Stimulated activated CD4-positive, alpha-beta T cell treated with anti-CD3 and anti-CD28 coated beads, Interleukin-1b, Interleukin-23, amount 100 ng/mL, for 1 hour (primary cell): ENCODE results near the gene SLBP.
"Not testable (repeated sequence)": the region's sequence is repeated elsewhere in the genome, so short reads cannot be mapped to it uniquely, and the experiment has no call there.

Source experiments
- DNase-seq, 2 donors: peaks; one replicate each; pipeline ENCODE4 v3.0.0-alpha.2; 2020; ENCODE audit warnings: low read depth in 2 of 2

SLBP gene

DNA sequence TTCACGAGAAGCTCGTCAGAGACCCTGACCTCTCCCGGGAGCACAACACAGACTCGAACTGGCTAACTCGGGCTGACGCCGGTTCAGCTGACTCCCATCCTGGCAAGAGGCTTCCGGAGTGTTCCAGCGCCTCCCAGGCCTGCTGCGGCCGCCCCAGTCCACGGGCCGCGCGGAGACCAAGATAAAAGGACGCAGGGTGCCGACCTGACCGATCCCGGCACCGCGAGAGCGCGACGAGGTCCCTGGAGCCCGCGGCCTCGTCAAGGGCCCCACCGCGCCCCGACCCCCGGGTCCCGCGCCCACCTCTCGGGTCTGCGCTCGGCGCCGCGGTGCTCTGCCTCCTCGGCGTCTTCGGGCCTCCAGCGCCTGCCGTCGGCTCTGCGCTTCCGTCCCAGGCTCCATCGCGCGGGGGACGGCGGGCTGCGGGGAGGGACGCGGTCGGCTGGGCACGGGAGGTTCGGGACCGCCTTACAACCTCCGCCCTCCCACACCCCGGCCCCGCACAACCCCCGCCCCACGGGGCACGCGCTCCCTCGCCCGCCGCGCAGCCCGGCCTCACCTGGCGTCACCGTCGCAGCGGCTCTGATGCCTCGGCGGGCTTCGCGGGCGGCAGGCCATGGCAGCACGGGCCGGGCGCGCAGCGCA is 426 bp downstream of the SLBP start:
- no peak for DNase-seq

DNA sequence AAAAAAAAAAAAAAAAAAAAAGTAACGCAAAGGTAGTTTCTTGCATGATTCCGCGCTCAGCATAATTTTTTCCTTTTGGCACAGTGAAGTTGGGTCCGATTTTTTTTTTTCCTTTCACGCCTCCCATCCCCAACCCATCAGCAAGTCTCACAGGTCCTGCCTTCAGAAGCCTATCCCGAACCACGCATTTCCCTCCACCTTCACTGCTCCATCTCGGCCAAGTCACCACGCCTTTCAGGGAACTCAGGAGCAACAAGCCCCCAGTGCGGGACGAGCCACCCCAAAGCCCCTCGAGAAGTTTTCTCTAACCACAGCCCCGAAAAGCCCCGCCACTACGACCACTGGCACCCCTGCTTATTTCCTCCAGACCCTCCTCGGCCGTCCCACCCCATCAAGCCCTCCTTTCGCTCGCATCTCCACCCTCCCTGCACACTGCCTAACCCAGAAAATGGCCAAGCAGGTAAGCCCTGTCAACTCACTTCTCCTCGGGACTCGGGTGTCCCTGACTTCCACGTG is 1.0 kb downstream of the SLBP start:
- DNase-seq: no peak

DNA sequence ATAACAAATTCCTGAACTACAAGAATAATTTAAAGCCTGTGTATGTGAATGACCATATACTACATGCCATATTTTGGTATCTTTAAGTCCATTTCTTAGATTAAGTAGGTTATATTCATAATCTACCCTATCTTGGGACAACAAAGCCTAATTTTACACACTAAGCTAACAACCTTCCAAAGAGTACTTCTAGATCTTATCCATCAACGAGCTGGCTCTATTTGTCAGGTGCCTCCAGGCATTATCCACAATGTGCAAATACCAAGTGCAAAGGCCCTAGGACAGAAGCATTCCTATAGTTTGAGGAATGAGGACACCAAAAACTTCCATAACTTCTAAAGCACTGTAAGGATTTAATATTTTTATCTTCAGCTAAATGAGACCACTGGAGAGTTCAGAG is 3.5 kb downstream of the SLBP start:
- DNase-seq: no peak

DNA sequence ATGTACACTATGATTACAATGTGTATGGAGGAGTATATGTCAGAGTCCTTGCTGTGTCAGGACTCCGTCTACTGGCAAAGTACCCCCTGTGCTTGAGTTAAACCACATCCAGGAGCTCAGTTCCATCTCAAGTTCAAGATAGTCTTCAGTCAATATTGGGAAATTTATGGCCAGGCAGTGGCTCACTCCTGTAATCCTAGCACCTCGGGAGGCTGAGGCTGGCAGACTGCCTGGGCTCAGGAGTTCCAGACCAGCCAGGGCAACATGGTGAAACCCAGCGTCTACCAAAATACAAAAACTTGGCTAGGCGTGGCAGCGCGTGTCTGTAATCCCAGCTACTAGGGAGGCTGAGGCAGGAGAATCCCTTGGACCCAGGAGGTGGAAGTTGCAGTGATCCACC is 5.8 kb downstream of the SLBP start:
- DNase-seq: no peak

DNA sequence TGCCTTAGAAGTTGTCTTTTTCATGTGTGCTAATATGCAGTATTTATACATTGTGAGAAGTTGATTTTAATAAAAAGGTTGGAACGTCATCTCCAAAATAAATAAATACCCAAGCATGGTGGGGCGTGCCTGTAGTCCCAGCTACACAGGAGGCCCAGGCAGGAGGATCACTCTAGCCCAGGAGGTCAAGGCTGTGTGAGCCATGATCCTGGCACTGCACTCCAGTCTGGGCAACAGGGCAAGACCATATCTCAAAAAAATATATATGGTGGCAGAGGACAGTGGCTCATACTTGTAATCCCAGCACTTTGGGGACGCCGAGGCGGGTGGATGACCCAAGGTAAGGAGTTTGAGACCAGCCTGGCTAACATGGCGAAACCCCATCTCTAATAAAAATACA is 6.4 kb downstream of the SLBP start:
- no peak for DNase-seq

DNA sequence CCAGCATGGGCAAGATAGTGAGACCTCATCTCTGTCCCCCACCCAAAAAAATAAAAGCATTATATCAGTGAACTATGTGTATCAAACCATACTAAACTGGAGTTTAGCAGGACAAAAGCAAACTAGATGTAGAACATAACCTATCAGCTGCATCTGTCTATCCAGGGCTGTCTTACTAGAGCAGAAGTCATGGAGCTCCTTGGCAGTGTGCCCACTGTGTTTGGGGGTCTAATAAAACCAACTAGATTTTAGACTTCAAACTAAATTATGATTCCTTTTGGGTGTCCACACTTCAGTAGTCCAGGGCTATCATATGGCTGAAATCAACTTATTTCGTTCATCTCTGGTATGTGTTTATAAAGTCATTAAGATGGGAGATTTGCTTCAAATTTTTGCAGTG is 8.3 kb downstream of the SLBP start:
- DNase-seq: no peak

DNA sequence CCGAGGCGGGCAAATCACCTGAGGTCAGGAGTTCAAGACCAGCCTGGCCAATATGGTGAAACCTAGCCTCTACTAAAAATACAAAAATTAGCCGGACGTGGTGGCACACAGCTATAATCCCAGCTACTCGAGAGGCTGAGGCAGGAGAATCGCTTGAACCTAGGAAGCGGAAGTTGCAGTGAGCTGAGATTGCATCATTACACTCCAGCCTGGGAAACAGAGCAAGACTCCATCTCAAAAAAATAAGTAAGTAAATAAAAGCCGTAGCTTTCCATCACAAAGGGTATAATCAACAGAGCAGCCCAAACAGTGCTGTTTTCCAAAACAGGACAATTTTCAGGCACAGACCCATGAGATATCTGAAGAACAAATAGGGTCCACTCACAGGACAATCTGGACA is 10.4 kb downstream of the SLBP start:
- DNase-seq: not testable (repeated sequence)

DNA sequence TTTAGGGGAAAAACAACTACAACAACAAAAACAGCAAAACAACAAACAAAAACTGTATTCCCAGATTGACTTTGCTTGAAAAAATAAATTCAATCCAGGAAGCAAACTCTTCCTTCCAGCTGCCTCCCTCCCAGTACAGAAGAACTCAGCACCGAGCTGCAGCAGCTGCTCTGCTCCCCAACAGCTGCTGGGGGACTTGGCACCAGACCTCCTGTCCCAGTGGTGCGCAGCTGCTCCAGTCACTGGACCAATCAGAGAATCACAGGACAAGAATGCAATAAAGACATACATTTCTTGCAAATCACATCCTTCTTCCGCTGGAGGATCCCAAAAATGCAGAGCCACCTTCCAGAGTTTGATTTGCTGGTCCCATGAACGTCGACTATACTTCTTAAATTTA is 16.2 kb downstream of the SLBP start:
- DNase-seq: no peak

DNA sequence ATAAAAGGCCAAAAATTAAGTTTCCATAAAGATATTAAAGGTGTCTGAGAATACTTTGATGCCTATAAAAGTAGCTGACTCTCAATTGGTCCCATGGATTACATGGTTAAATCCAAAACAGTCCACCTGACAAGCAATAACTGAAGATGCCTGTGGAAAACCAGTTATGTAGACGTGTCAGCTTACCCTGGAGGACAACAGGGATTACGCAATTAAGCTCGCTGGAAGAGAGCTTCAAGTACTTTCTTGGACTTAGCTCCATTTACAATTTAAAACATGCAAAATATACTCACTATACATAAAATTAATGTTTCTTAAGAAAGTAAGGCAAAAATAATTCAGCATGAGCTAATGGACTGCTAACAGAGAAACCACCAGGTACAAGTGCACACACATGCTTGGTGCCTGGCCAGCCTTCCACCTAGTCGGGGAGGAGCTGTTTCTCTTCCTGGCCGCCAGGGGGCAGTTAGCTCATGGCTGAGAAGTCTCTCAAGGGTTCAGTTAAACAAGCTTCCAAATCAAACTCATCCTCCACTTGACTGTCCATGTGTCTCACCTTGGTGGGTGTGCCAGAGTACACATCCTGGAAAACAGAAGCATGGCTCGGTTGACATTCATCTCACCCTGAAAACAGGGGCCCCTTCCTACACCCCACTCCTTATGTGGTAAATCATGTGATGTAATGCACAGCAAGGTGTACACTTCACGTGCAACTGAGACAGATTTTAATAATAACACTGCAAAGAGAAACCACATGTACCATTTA is 18.8 kb downstream of the SLBP start:
- DNase-seq: peak; percentile 50 to 57

DNA sequence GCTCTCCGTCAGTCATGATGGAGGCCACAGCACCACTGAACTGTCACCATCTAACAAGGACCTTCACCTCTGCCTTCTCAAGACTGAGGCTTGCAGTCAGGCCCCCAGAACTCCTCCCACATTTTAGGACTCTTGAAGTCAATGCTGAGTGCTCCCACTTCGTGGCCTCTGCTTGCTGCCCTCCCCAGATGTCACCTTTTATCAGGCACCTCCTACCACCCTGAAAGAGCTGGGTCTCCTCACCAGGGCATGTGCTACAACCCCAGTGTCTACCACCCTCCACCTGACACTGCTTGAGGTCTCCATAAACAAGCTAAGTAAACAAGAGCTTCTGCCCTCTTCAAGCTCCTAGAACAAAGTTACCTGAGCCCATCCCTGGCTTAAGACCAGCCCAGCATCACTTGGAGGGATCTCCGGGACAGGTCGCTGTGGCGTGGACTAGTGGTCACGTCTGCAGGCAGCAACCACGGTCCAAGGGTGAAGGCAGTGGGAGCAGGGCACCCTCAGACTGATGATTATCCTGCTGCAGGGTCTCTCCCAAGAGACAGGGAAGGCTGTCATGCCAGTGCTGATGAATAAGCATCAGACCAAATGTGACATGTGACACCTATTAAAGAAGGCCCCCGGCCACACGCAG is 20.3 kb downstream of the SLBP start:
- DNase-seq: no peak

DNA sequence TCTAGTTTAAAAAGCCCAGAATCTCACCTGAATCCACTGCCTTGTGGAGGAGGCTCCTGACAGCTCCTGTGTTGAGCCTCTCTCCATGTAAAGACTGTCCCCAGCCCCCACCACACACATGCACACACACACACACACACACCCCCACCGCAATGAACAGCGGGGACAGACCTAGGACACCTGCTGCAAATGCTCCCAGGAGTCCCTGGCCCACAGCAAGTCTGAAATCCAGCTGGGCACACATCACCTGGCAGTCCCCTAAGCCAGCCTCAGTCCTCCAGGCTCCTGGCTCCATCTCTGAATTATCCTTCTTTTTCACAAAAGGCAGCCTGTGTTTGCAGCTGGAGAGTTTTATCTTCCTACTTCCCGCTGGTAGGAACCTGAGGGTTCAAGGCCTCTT is 21.4 kb downstream of the SLBP start:
- DNase-seq: no peak

DNA sequence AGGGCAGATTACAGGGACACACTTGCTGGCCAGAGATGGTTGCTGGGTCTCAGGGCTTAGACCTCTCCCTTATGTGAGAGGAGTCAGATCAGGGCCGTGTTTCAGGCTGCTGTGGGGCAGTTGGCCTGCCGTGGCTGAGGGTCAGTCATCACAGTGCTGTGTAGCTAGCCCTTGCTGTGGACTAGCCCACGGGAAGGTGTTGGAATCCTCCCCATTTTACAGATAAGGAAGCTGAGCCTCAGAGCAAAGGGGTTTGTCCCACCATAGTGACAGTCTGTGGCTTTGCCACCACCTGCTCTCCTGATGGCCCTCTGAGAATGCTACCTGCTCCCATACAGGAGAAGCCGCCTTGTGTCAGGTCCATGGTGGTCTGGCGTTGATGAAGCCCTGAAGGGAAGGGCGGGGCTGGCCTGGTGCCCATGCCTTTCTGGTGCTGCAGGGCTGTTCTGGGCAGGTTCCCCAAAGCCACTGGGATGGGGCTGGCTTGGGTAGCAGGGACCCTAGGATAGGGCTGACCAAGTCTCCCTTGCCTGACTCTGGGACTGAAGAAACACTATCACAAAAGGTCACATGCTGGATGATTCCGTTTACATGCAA is 25.6 kb downstream of the SLBP start:
- DNase-seq: no peak

DNA sequence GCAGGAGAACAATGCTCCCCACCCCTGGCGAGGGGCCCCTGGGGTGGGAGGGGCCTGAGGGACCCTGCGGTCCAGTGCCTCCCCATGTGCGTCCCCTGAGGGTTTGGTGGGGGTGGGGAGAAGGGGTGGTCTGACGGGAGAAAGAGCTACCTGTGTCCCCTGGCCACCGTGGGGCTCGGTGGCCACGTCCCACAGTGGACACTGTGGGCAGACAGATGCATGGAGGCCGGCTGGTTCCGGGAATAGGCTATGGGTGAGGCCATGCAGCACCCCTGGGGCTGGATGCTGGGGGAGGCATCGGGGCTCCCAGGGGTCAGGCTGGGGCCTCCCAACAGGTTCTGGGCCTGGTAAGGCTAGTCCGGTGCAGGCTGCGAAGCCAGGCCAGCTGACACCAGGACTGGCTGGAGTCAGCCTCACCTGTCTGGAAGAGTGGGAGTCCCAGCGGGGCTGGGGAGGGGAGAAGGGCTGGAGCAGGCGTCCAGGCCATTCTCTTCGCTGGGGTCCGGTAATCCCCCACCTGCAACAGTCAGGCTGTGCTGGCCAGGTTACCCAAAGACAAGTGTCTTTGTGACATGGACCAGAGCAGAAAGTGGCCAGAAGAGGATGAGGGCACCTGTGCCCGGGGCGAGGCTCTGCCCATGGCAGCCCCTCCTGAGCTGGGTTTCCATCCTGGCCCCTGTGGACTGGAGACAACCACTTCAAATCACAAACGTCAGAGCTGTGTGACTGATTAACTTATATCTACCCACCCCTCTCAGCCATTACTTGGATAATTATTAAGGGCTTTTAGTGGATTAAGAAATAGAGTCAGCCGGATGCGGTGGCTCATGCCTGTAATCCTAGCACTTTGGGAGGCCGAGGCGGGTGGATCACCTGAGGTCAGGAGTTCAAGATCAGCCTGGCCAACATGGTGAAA is 26.6 kb downstream of the SLBP start:
- no peak for DNase-seq

DNA sequence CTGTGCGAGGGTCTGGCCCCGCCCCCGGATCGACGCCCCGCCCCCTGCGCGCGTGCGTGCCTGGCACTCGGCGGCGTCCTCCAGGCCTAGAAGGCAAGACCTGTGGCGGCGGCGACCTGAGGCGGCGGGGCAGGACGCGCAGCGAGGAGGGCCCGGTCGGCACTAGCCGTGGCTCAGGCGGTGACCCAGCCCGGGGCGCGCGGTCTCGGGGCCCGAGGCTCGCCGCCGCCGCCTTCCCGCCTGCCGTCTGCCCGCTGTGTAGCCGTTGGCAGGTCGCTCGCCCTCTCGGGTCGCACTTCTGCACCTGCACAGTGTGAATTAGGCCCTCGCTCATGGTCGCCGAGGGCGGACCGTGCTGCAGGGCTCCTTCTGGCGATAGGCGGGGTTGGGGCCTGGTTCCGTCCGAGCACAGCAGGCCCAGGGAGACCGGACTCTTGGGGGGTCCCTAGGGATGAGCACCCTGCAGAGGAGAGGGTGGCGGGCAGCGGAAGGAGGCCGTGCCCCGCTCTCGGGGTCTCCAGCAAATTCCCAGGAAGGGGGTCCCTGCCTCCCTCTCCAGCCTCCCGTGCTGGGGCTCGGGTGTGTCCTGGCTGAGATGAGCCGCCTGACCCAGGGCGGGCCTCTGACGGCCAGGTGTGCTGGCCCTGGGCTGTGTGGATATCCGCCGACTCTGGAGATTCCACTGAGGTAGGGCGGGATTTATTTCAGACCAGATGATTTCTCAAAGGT is 27.4 kb downstream of the SLBP start:
- peak in 1 of 2 donors; percentile 97 for DNase-seq

DNA sequence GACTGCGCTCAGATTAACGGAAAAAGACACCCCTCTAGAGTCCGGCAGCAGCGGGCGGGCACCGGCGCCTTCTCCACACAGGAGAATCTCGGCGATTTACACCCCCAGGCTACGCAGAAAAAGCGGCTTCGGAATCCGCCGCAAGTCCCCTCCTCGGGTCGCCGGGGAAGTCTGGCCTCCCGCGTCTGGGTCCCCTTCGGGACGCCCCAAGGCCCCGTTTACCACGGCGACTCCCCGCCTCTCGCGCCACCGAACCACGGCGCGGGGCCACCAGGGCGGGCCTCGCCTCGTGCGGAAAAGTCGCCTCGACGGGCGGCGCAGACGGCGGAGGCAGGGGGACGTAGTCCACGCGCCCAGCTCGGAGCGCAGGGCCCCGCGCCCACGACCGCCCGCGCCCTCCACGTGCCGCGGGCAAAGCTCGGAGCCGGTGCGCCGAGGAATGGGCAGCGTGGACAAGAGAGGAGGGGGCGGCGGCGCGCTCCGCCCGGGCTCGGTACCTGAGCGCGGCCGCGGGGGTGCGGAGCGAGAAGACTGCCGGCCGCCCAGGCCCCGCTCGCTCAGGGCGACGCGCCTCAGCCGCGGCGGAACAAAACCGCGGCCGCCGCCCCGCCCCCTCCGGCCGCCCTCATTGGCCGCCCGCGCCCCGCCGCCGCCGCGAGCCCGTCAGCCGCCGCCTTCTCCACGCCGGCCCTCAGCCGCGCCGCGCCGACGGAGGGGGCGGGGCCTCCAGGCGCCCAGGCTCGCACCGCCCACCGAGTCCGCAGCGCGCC is 28.2 kb downstream of the SLBP start, which contains the start of gene FAM53A:
FAM53A (minus strand) TSS at position 578 of the 770 bp plus-strand sequence. CDS start 15,572 bp downstream, outside the sequence.
- peak; percentile 6 to 86 for DNase-seq

DNA sequence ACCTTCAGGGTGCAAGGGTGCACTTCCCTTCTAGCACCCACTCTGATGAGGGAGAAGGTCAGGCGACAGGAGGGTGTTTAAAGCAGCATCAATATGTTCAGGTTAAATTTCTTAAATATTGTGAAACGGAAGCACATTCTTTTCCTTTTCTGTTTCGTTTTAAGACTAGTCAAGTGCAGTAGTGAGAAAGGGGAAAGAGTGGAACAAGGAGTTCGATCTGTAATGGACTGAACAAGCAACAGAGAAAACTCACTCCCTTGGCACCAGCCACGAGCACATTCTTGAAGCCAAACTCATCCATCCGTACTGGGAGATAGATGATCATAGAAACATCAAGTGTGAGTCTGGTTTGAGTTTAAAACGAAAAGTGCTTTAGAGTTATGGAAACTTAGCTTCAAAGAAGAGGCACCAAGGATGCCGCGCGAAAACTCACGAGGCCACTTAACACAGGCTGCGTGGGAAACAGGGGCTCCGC is 28.8 kb downstream of the SLBP start:
- no peak for DNase-seq

DNA sequence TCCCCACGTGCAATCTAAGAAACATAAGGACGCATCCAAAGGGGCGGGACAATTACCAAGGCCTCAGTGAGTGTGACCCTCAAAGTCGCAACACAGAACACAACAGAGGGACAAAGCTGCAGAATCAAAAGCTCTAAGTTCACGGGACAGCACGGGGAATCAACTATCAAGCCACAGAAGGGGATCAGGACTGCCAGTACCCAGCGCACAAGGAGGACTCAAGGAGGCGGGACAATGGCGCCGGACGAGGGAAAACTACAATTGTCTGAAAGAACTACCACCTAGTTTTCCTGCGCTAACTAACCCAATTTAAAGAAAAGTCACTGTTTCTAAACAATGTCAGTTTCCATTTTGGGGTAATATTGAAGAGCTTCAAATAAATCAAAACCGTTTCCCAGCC is 29.3 kb downstream of the SLBP start:
- no peak for DNase-seq

DNA sequence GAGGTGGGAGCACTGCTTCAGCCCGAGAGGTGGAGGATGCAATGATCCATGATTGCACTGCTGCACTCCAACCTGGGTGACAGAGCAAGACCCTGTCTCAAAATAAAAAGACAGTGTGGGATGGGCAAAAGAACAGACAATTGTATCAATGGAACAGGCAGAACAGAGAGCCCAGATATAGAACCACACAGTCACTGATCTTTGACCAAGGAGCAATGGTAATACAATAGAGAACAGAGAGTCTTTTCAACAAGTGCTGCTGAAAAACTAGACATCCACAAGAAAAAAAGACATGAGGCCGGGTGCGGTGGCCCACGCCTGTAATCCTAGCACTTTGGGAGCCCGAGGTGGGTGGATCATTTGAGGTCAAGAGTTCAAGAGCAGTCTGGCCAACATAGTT is 33.9 kb downstream of the SLBP start:
- DNase-seq: no peak

DNA sequence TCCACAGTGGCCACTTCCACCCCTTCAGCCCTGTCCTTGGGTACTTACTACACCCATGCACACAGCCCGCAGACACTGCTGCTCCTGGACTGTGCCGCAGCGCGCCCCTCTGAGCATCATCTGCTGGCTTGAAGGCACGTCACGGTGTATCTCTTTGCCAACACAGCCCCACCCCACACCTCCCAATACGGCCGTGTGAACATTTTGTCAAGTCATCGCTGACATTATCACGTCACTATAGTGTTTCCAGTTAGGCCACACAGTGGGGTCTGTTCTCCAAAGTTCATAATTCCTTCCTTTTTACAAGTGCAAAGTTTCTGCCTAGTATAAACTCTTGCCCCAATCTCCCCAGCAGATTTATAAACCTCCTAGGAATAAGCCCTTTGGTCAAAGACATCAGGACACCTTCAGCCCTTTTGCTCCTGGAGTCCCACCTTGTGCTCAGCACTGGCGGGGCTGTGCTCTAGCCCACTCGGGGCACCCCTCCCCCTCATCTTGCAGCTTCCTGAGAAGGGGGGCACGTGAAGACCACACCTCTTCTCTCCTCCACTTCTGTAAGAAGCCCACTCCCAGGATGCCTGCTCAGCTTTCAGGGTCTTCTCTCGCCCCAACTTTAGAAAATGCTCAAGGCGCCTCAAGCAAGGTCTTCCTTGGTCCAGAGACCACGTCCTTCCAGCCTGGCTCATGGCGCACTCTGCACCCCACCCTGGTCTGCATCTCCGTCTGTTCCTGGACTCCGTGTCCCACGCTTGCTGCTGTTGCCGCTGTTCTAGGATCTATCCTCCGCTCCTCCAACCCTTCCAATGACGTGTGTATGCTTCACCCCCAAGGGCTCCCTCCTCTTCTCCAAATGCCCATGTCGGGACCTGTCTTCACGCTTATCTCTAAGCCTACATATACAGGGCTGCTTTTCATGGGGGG is 35.3 kb downstream of the SLBP start:
- DNase-seq: no peak
